MG63 (cell line): ENCODE measurements around the gene RASGEF1C. TPM values are rescaled to one million over a fixed set of nuclear protein-coding genes. Genes with fewer than 3 reads are reported as not detected.

ENCODE experiments used
- DNase-seq: peaks from one replicate; pipeline ENCODE4 v3.0.0-alpha.2; 2020
- H3K27me3 ChIP-seq: fragments of 250-450 bp; sonication (Bioruptor Pico); 2 replicates; pipeline ENCODE4 v1.5.1; 2020; ENCODE audit warnings: mild to moderate bottlenecking, moderate library complexity
- H3K36me3 ChIP-seq: fragments of 250-450 bp; sonication (Bioruptor Pico); 2 replicates; pipeline ENCODE4 v1.5.1; 2020; ENCODE audit warnings: mild to moderate bottlenecking, moderate library complexity
- H3K4me3 ChIP-seq: fragments of 250-450 bp; sonication (Bioruptor Pico); 2 replicates; pipeline ENCODE4 v1.5.1; 2020; ENCODE audit warnings: mild to moderate bottlenecking, moderate library complexity
- H3K9me3 ChIP-seq: fragments of 250-450 bp; sonication (Bioruptor Pico); 2 replicates; pipeline ENCODE4 v1.5.1; 2020; ENCODE audit warnings: mild to moderate bottlenecking, moderate library complexity
- total RNA-seq: library from RNA; depleted of rRNA; stranded (reverse); fragments of >200 nt; shearing (Covaris generic); gene quantifications from 2 replicates; pipeline ENCODE4 v1.2.3, GENCODE V29; 2014; ENCODE audit warnings: low replicate concordance

The RASGEF1C gene
- total RNA-seq, 1 experiment from 2014 or later, result not detected

GRCh38 chr5:180157866-180158265, 51.1 kb downstream of the RASGEF1C start:
- Histone ChIP-seq H3K9me3 (0 out of 2 replicates have a peak, but pooled peaks cover 2% of the 10 kb centered on the region), H3K36me3 (no peaks in the 10 kb centered on the region), H3K27me3 (peaks cover 9% of the 10 kb centered on the region; the same call in 1 of the 2 replicates), H3K4me3 (no peak overlapping the region)
- no peak for DNase-seq

- H3K9me3 ChIP-seq, result peaks cover 2% of the 10 kb centered on the region; the same call in 1 of the 2 replicates
- H3K36me3 ChIP-seq, result no peaks in the 10 kb centered on the region
- H3K4me3 ChIP-seq, result no peak overlapping the region
- H3K27me3 ChIP-seq, result peaks cover 8% of the 10 kb centered on the region; the same call in 1 of the 2 replicates
- no peak for DNase-seq
Measured at GRCh38 chr5:180156141-180156540, 52.9 kb downstream of the RASGEF1C start.

- H3K27me3 ChIP-seq, result peaks cover 8% of the 10 kb centered on the region; the same call in 1 of the 2 replicates
- no peaks in the 10 kb centered on the region for H3K36me3 ChIP-seq
- no peak for DNase-seq
- peaks cover 4% of the 10 kb centered on the region for H3K9me3 ChIP-seq
- H3K4me3 ChIP-seq, result no peak overlapping the region
Measured at GRCh38 chr5:180155365-180155926, 53.6 kb downstream of the RASGEF1C start.

- no peaks in the 10 kb centered on the region for H3K36me3 ChIP-seq
- no peak for DNase-seq
- no peak overlapping the region for H3K4me3 ChIP-seq
- H3K9me3 ChIP-seq, result peaks cover 10% of the 10 kb centered on the region
- H3K27me3 ChIP-seq, result peaks cover 10% of the 10 kb centered on the region; the same call in 1 of the 2 replicates
Measured at GRCh38 chr5:180154821-180155364, 54.1 kb downstream of the RASGEF1C start.

- H3K9me3 ChIP-seq, result peaks cover 19% of the 10 kb centered on the region
- no peak overlapping the region for H3K4me3 ChIP-seq
- DNase-seq, result no peak
- no peaks in the 10 kb centered on the region for H3K36me3 ChIP-seq
- H3K27me3 ChIP-seq, result peaks cover 10% of the 10 kb centered on the region; the same call in 1 of the 2 replicates
Measured at GRCh38 chr5:180153991-180154390, 55.0 kb downstream of the RASGEF1C start.

GRCh38 chr5:180153099-180153498, 55.9 kb downstream of the RASGEF1C start:
- H3K36me3 ChIP-seq, result no peaks in the 10 kb centered on the region
- H3K27me3 ChIP-seq, result peaks cover 4% of the 10 kb centered on the region; the same call in 1 of the 2 replicates
- H3K4me3 ChIP-seq, result no peak overlapping the region
- H3K9me3 ChIP-seq, result peaks cover 19% of the 10 kb centered on the region
- DNase-seq, result no peak

GRCh38 chr5:180143656-180144364, 65.2 kb downstream of the RASGEF1C start:
- H3K27me3 ChIP-seq, result peaks cover 60% of the 10 kb centered on the region
- DNase-seq, result no peak
- H3K36me3 ChIP-seq, result no peaks in the 10 kb centered on the region
- H3K9me3 ChIP-seq, result peaks cover 26% of the 10 kb centered on the region
- H3K4me3 ChIP-seq, result no peak overlapping the region

GRCh38 chr5:180142824-180143610, 66.0 kb downstream of the RASGEF1C start:
- Histone ChIP-seq H3K4me3 (no peak overlapping the region), H3K9me3 (peaks cover 26% of the 10 kb centered on the region), H3K27me3 (peaks cover 64% of the 10 kb centered on the region), H3K36me3 (no peaks in the 10 kb centered on the region)
- DNase-seq, result no peak

GRCh38 chr5:180142021-180142765, 66.8 kb downstream of the RASGEF1C start:
- H3K4me3 ChIP-seq, result no peak overlapping the region
- DNase-seq, result no peak
- H3K9me3 ChIP-seq, result peaks cover 22% of the 10 kb centered on the region
- no peaks in the 10 kb centered on the region for H3K36me3 ChIP-seq
- peaks cover 57% of the 10 kb centered on the region for H3K27me3 ChIP-seq

- DNase-seq, result no peak
- Histone ChIP-seq H3K36me3 (no peaks in the 10 kb centered on the region), H3K9me3 (peaks cover 12% of the 10 kb centered on the region), H3K27me3 (peaks cover 50% of the 10 kb centered on the region), H3K4me3 (no peak overlapping the region)
Measured at GRCh38 chr5:180141068-180141660, 67.8 kb downstream of the RASGEF1C start.

- Histone ChIP-seq H3K36me3 (no peaks in the 10 kb centered on the region), H3K4me3 (no peak overlapping the region), H3K27me3 (peaks cover 44% of the 10 kb centered on the region), H3K9me3 (peaks cover 6% of the 10 kb centered on the region; the same call in 1 of the 2 replicates)
- no peak for DNase-seq
Measured at GRCh38 chr5:180140571-180140970, 68.4 kb downstream of the RASGEF1C start.

- H3K36me3 ChIP-seq, result no peaks in the 10 kb centered on the region
- no peak overlapping the region for H3K4me3 ChIP-seq
- peaks cover 40% of the 10 kb centered on the region for H3K27me3 ChIP-seq
- 0 out of 2 replicates have a peak, but pooled peaks cover 2% of the 10 kb centered on the region for H3K9me3 ChIP-seq
- DNase-seq, result no peak
Measured at GRCh38 chr5:180140079-180140554, 68.9 kb downstream of the RASGEF1C start.

GRCh38 chr5:180139731-180140055, 69.3 kb downstream of the RASGEF1C start:
- peaks cover 35% of the 10 kb centered on the region for H3K27me3 ChIP-seq
- H3K9me3 ChIP-seq, result no peaks in the 10 kb centered on the region
- H3K36me3 ChIP-seq, result no peaks in the 10 kb centered on the region
- H3K4me3 ChIP-seq, result no peak overlapping the region
- DNase-seq, result no peak

GRCh38 chr5:180138976-180139730, 69.9 kb downstream of the RASGEF1C start:
- H3K9me3 ChIP-seq, result no peaks in the 10 kb centered on the region
- peaks cover 30% of the 10 kb centered on the region for H3K27me3 ChIP-seq
- no peak overlapping the region for H3K4me3 ChIP-seq
- no peak for DNase-seq
- H3K36me3 ChIP-seq, result no peaks in the 10 kb centered on the region

- Histone ChIP-seq H3K27me3 (peaks cover 28% of the 10 kb centered on the region), H3K9me3 (no peaks in the 10 kb centered on the region), H3K36me3 (no peaks in the 10 kb centered on the region), H3K4me3 (no peak overlapping the region)
- no peak for DNase-seq
Measured at GRCh38 chr5:180138214-180138975, 70.6 kb downstream of the RASGEF1C start.
